Endothelial cell of umbilical vein (primary cell): ENCODE measurements around the gene TFCP2. TPM values are rescaled to one million over a fixed set of nuclear protein-coding genes. Genes with fewer than 3 reads are reported as not detected.

ENCODE experiments used
- BruUV-seq: library from RNA; stranded (reverse); fragments of 400-500 nt; replicated peaks from 2 replicates; lab custom pipeline; 2021; lab: Mats Ljungman, UMichigan
- CTCF ChIA-PET: fragments of 300-600, 350-600 bp; sonication (Branson Sonifier 250); formaldehyde crosslinking; loops from one replicate; lab custom pipeline; 2021; ENCODE audit warnings: antibody characterized with exemption, inconsistent platforms; lab: Charles Lee
- POLR2A ChIA-PET: fragments of 300-600, 350-600 bp; sonication (Branson Sonifier 250); formaldehyde crosslinking; loops from one replicate; lab custom pipeline; 2021; ENCODE audit warnings: antibody characterized with exemption, inconsistent platforms; lab: Charles Lee
- DNase-seq: peaks from one replicate; pipeline ENCODE4 v3.0.0-alpha.2; 2011; ENCODE audit warnings: low read depth, low spot score
- FAIRE-seq: peaks from 2 replicates; lab custom pipeline; 2011; peaks lifted over from hg19 to GRCh38; lab: Jason Lieb, UNC
- H2AFZ ChIP-seq: 2 replicates; pipeline ENCODE4 v1.6.0; 2012; ENCODE audit warnings: low read depth, low read length, control low read depth, inconsistent platforms
- H3K27ac ChIP-seq: 2 replicates; pipeline ENCODE4 v1.5.1; 2011; ENCODE audit warnings: low read depth, mild to moderate bottlenecking, control low read depth, low read length, moderate library complexity; ENCODE audit not compliant: insufficient read depth
- H3K27me3 ChIP-seq, 2 experiments: 2 replicates each; pipeline versions ENCODE4 v1.6.0 to v1.6.1; 2011; ENCODE audit warnings: low read length in 2 of 2, mixed read lengths in 1 of 2; ENCODE audit not compliant: control insufficient read depth in 2 of 2, insufficient read depth in 2 of 2
- H3K36me3 ChIP-seq, 2 experiments: 2 replicates in 1 of 2; 3 replicates in 1 of 2; pipeline ENCODE4 v1.5.1; 2011; ENCODE audit warnings: low read length in 2 of 2, mild to moderate bottlenecking in 1 of 2, moderate library complexity in 1 of 2; ENCODE audit not compliant: control insufficient read depth in 2 of 2, insufficient read depth in 2 of 2; ENCODE audit errors: extremely low read depth in 1 of 2
- H3K4me1 ChIP-seq: 3 replicates; pipeline ENCODE4 v1.5.1; 2011; ENCODE audit warnings: mild to moderate bottlenecking, low read length; ENCODE audit not compliant: control insufficient read depth, insufficient read depth; ENCODE audit errors: extremely low read depth
- H3K4me2 ChIP-seq: 2 replicates; pipeline ENCODE4 v1.6.1; 2011; ENCODE audit warnings: low read length, control low read depth, mixed read lengths; ENCODE audit not compliant: insufficient read depth
- H3K4me3 ChIP-seq, 3 experiments: fragments of 200-600 bp in 1 of 3; sonication (generic), shearing (Covaris generic) in 1 of 3; replicated peaks in 1 of 3; 2 replicates each; pipeline ENCODE4 v1.5.1; 2011 to 2016; ENCODE audit warnings: control low read depth in 3 of 3, low read length in 3 of 3, mild to moderate bottlenecking in 2 of 3, inconsistent platforms in 1 of 3, low read depth in 1 of 3, moderate library complexity in 1 of 3; ENCODE audit not compliant: insufficient read depth in 1 of 3
- H3K79me2 ChIP-seq: 2 replicates; pipeline ENCODE4 v1.6.0; 2012; ENCODE audit warnings: low read length, inconsistent platforms; ENCODE audit not compliant: control insufficient read depth, insufficient read depth
- H3K9ac ChIP-seq: replicated peaks from 2 replicates; pipeline ENCODE3; 2011; ENCODE audit warnings: low read length, control low read depth; ENCODE audit not compliant: insufficient read depth; ENCODE audit errors: extremely low read depth
- H3K9me1 ChIP-seq: replicated peaks from 3 replicates; pipeline ENCODE4 v1.6.0; 2011; ENCODE audit warnings: mild to moderate bottlenecking, low read length; ENCODE audit not compliant: control insufficient read depth, insufficient read depth; ENCODE audit errors: extremely low read depth
- H3K9me3 ChIP-seq: replicated peaks from 2 replicates; pipeline ENCODE4 v1.5.1; 2012; ENCODE audit warnings: low read length, inconsistent platforms; ENCODE audit not compliant: control insufficient read depth, insufficient read depth
- H4K20me1 ChIP-seq: replicated peaks from 2 replicates; pipeline ENCODE3; 2011; ENCODE audit warnings: mild to moderate bottlenecking, low read length; ENCODE audit not compliant: control insufficient read depth, insufficient read depth; ENCODE audit errors: extremely low read depth
- EZH2 ChIP-seq: IDR thresholded peaks from 2 replicates; pipeline ENCODE4 v1.6.1; 2012; ENCODE audit warnings: borderline replicate concordance, low read depth, mild to moderate bottlenecking, moderate library complexity, low read length, inconsistent platforms; ENCODE audit not compliant: severe bottlenecking
- FOS ChIP-seq: IDR thresholded peaks from 2 replicates; pipeline ENCODE4 v1.6.1; 2011; ENCODE audit warnings: mild to moderate bottlenecking, low read length, moderate library complexity, borderline replicate concordance; ENCODE audit not compliant: insufficient read depth
- GATA2 ChIP-seq: IDR thresholded peaks from 2 replicates; pipeline ENCODE4 v1.7.0; 2011; ENCODE audit warnings: low read depth, mild to moderate bottlenecking, moderate library complexity, mixed read lengths, low read length; ENCODE audit not compliant: insufficient read length, insufficient read depth
- JUN ChIP-seq: IDR thresholded peaks from 2 replicates; pipeline ENCODE4 v1.6.1; 2011; ENCODE audit warnings: borderline replicate concordance, low read depth; ENCODE audit not compliant: insufficient read length, insufficient read depth
- MYC ChIP-seq: IDR thresholded peaks from one replicate; pipeline ENCODE4 v1.6.1; 2011; ENCODE audit warnings: mild to moderate bottlenecking, low read depth, low read length
- POLR2A ChIP-seq: IDR thresholded peaks from 2 replicates; pipeline ENCODE4 v1.6.1; 2012; ENCODE audit warnings: low read depth, mild to moderate bottlenecking, control low read depth, low read length
- POLR2AphosphoS5 ChIP-seq: IDR thresholded peaks from 2 replicates; pipeline ENCODE4 v1.6.1; 2012; ENCODE audit warnings: low read depth, mild to moderate bottlenecking, control low read depth, low read length, moderate library complexity; ENCODE audit not compliant: insufficient read depth
- dilution Hi-C: fragments of 300-500 bp; cut with MboI; formaldehyde crosslinking; loops from one replicate; pipeline ENCODE4 v1.15.0; 2019; ENCODE audit warnings: low sequenced_read_pairs; ENCODE audit not compliant: extremely low pct_ligation_motif_present
- intact Hi-C: fragments of 100-400 bp; cut with micrococcal nuclease; formaldehyde crosslinking; loops from one replicate; pipeline ENCODE4 v1.10.0; 2022
- polyA plus RNA-seq, 4 experiments: library from polyadenylated mRNA; depleted of rRNA in 3 of 4; stranded (reverse) in 3 of 4; unstranded in 1 of 4; fragments of >200 nt; gene quantifications; 2 replicates each; pipeline versions ENCODE4 v1.2.1 to v1.2.3, GENCODE V29; 2011 to 2012; ENCODE audit warnings: missing spikeins in 1 of 4
- total RNA-seq: library from RNA; stranded (reverse); gene quantifications from 2 replicates; pipeline ENCODE4 v1.2.3, GENCODE V29; 2021
- TF ChIP-seq, protein P1 (sequence below): IDR thresholded peaks from 2 replicates; pipeline ENCODE4 v1.6.1; 2011; ENCODE audit not compliant: insufficient read depth, insufficient read length
- TF ChIP-seq, protein P2 (sequence below), 2 donors: IDR thresholded peaks; 1 replicate in 1 of 2; 2 replicates in 1 of 2; pipeline ENCODE4 v1.5.1; 2011; ENCODE audit warnings: low read length in 2 of 2, mild to moderate bottlenecking in 2 of 2, moderate library complexity in 2 of 2, control low read depth in 1 of 2, inconsistent platforms in 1 of 2, low read depth in 1 of 2; ENCODE audit not compliant: insufficient read depth in 1 of 2; ENCODE audit errors: extremely low read depth in 1 of 2

The TFCP2 gene
- total and polyA plus RNA-seq, 2 donors (not counting 3 experiments of a cell fraction or from before 2014, with no cell fraction given) = 10.2 to 28.6 TPM

DNA sequence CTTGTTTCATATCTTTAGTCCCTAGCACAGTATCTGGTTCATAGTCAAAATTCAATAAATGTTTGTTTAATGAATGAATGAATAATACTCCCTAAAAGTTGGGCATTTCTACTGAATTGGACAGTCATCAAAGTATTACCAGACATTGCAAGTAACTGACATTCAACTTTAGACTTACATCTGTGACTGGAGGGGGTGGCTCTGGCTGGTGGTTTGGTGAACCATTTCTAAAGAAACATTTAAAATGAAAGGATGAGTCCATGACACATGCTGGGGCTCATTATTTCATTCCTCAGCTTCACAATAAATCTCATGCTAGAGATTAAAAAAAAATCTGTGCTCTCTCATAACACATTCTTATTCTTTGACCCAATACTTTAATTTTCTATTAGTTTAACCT lies 69.0 kb downstream of the TFCP2 start:
- POLR2A ChIA-PET = no interaction called here
- Histone ChIP-seq H3K4me3 (no peak overlapping the region), H3K4me1 (no peaks in the 10 kb centered on the region), H3K27me3 (no peaks in the 10 kb centered on the region), H3K79me2 (no peaks in the 10 kb centered on the region), H3K4me2 (no peak overlapping the region), H3K36me3 (peaks cover 9 to 20% of the 10 kb centered on the region in 2 experiments), H3K9me3 (no peaks in the 10 kb centered on the region), H3K9me1 (no peaks in the 10 kb centered on the region), H4K20me1 (no peaks in the 10 kb centered on the region), H2AFZ (no peak overlapping the region), H3K27ac (no peak overlapping the region), H3K9ac (no peak overlapping the region)
- TF ChIP-seq POLR2AphosphoS5 = no peak
- no peak for TF ChIP-seq JUN
- TF ChIP-seq EZH2 = no peak
- TF ChIP-seq FOS = no peak
- TF ChIP-seq, protein P1, sequence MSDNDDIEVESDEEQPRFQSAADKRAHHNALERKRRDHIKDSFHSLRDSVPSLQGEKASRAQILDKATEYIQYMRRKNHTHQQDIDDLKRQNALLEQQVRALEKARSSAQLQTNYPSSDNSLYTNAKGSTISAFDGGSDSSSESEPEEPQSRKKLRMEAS = no peak
- no peak for TF ChIP-seq GATA2
- no peak for TF ChIP-seq POLR2A
- no peak for TF ChIP-seq MYC
- TF ChIP-seq, protein P2, sequence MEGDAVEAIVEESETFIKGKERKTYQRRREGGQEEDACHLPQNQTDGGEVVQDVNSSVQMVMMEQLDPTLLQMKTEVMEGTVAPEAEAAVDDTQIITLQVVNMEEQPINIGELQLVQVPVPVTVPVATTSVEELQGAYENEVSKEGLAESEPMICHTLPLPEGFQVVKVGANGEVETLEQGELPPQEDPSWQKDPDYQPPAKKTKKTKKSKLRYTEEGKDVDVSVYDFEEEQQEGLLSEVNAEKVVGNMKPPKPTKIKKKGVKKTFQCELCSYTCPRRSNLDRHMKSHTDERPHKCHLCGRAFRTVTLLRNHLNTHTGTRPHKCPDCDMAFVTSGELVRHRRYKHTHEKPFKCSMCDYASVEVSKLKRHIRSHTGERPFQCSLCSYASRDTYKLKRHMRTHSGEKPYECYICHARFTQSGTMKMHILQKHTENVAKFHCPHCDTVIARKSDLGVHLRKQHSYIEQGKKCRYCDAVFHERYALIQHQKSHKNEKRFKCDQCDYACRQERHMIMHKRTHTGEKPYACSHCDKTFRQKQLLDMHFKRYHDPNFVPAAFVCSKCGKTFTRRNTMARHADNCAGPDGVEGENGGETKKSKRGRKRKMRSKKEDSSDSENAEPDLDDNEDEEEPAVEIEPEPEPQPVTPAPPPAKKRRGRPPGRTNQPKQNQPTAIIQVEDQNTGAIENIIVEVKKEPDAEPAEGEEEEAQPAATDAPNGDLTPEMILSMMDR (IDR thresholded peaks at IDR 0.05; ENCODE audit: extremely low read depth in 1 of 2, insufficient read depth in 1 of 2, low read depth in 1 of 2, low read length in 2 of 2) = no peak
- CTCF ChIA-PET = interaction anchor here (2.4 kb wide), 1 partner anchor 237 kb away, joined by 8 read pairs; no protein-coding TSS in a partner anchor
- FAIRE-seq (no peak), DNase-seq (no peak)
- intact Hi-C loops = no loop called here
- no TSS peak for BruUV-seq
- dilution Hi-C loops = no loop called here
